Inflammatory macrophage treated with lipopolysaccharide for 1 hour (primary cell): Measurements from ENCODE around the gene RNF207.

Source experiments
- DNase-seq, 2 donors: peaks; one replicate each; pipeline ENCODE4 v3.0.0-alpha.2; 2020 to 2022

Gene RNF207

DNA sequence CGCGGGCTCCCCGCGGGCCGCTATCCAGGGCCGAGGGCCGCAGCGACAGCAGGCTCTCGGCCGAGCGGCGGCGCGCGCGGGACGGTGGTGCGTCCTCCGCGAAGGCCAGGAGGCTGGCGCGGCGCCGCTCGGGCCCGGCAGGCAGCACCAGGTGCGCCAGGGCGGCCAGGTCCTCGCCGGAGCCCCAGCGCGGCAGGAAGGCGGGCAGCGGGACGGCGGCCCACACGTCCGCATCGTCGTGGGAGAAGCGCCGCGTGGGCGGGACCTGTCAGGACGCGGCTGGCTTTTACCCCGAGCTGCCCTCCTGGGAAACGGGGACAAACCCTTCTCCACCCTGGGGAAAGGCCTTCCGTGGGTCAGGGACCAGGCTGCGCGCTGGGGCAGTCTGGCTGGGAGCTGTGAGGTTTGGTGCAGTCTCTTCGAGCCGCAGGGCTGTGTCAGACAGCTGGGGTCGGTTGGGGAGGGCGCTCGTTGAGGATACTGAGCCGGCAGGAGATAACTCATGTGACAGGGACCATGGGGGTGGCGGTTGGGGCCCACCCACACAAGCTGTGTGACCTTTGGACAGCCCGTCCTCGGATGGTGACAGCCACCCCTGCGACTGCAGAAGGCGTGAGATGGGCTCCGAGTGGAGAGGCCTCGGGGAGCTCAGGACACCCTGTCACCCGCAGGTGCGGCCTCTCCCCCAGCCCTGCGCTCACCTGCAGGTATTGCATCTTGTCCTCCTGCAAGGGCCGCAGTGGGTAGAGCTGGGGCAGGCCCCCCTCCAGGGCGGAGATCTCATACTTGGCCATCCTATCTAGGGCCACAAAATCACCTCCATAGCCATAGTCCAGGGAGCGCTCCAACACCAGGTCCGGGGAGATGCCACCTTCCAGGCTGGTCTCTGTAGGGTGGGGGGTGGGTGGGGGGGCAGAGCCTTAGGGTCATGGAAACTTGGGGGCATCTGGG lies 44.1 kb downstream of the RNF207 start:
- no peak for DNase-seq

DNA sequence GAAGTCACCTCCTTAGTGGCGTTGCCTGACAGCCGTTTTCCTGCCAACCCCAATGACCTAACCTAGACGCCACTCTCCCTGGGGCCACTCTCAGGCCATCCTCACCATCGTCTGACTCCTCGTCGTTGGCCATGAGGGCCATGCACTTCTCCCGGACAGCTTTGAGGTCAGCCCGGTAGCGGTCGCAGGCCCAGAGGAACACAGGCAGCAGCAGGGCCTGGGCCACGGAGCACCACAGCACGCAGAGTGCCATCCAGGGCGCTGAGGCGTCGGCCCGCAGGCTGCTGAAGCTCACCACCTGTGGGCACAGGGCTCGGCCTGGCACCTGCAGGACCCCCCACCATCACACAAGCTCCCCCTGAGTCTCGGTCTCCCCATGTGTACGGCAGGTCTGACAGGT lies 45.3 kb downstream of the RNF207 start:
- DNase-seq: no peak

- DNase-seq: no peak
Observed at GRCh38 chr1:6251681-6252373, 45.9 kb downstream of the RNF207 start.

DNA sequence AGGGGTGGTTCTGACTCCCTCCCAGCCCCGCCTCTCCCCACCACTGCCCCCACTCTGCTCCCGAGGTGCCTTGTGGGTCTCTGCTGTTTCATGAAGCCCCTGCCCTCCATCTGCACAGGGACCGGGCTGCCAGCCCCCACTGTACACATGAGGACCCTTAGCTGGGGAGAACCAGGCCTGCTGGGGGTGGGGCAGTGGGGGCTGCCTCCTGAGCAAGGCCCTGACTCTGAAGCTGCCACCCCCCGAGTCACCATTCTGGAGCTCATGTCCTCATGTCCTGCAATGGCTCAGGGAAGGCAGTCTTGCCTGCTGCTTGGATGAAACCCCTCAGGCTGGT lies 46.4 kb downstream of the RNF207 start:
- DNase-seq: no peak

- DNase-seq: no peak
Observed at GRCh38 chr1:6253380-6253779, 47.5 kb downstream of the RNF207 start.

GRCh38 chr1:6254691-6255090 lies 48.8 kb downstream of the RNF207 start:
- DNase-seq: no peak

DNA sequence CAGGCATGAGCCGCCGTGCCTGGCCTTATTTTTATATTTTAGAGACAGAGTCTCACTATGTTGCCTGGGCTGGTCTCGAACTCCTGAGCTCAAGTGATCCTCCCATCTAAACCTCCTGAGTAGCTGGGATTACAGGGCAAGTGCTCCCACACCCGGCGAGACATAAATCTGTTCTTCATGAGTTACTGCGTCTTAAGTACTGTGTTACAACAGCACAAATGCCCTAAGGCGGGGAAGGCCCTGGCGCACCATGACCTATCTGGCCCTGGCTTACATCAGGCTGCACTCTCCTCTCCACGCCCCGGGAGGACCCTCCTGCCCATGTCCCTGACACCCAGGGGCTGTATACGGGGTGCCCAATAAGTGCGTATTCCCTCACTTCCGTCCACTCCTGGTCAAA lies 50.7 kb downstream of the RNF207 start:
- no peak for DNase-seq

- no peak for DNase-seq
Observed at GRCh38 chr1:6257541-6258069, 51.7 kb downstream of the RNF207 start.

GRCh38 chr1:6258675-6259074 lies 52.8 kb downstream of the RNF207 start:
- DNase-seq: no peak

GRCh38 chr1:6259491-6260362 lies 53.8 kb downstream of the RNF207 start:
- peak; percentile 85 to 95 for DNase-seq

- no peak for DNase-seq
Observed at GRCh38 chr1:6260433-6260934, 54.6 kb downstream of the RNF207 start.

DNA sequence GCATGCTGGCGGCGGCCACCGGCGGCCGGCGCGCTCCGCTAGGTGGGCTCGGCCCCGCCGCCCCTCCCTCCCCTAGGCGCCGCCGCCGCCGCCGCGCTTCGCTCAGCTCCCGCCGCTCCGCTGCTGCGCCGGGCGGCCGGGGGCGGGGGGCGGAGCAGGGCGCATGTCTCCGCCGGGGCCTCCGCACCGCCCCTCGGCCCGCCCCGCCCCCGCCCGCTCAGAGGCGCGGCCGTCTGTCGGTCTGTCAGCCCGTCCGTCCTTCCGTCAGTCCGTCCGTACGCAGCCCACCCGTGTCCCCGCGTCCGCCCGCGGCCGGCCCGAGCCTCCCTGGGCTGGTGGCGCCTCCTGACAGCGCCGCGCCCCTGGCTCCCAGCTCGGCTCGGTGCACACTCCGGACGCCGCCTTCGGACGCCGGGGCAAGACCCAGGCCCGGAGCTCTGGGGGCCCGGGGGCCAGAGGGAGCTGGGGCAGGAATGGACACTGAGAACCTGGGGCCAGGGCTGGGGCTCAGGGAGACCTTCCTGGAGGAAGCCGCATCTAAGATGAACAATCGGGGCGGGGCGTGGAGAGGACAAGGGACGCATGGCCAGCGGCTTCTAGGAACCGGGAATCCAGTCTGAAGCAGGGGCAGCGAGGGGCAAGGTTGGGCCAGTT lies 55.2 kb downstream of the RNF207 start, which contains the start of gene GPR153:
Gene GPR153 (minus strand): TSS at position 138 of the 654 bp plus-strand sequence. CDS start 6,193 bp downstream, outside the sequence.
- peak in 1 of 2 donors; percentile 53 for DNase-seq

GRCh38 chr1:6261615-6261995 lies 55.7 kb downstream of the RNF207 start:
- no peak for DNase-seq

- no peak for DNase-seq
Observed at GRCh38 chr1:6262555-6263420, 56.9 kb downstream of the RNF207 start.

DNA sequence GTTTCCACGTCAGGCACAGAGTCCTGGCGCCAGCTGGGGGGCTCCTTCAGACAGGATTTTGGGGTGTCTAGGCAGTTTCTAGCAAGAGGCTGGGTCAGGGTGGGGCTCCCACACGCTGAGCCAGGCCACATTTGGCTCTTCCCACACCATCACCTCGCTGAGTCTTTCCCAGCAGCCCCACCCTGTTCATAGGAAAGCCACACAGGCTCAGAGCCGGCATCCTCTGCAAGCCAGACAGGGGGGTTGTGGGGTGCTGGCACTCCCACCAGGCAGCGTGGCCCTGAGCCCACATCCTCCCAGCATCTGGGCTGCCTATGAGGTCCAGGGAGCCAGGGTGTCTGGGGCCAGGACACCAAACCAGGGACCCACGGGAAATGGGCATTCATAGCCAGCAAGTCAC lies 57.8 kb downstream of the RNF207 start:
- no peak for DNase-seq

- no peak for DNase-seq
Observed at GRCh38 chr1:6265151-6265550, 59.2 kb downstream of the RNF207 start.

DNA sequence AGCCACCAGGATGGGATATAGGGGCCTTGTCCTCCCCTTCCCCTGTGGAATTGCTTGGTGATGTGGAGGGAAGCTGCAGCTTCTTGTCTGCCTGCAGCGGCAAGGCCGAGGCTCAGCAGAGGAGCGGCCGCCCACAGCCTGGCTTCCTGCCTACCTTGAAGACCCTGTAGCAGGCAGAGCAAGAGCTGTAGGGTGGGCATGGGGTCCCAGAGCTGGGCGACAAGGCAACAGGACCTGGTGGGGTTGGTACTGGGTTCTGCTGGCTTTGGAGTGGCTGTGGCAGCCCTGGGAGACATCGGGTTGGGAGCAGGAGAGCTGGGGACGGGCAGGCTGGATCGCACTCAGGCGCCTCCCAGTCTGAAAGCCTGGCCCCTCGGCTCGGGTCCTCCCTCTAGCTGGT lies 60.7 kb downstream of the RNF207 start:
- DNase-seq: no peak

- no peak for DNase-seq
Observed at GRCh38 chr1:6267686-6268322, 61.9 kb downstream of the RNF207 start.

- no peak for DNase-seq
Observed at GRCh38 chr1:6268415-6268814, 62.5 kb downstream of the RNF207 start.

DNA sequence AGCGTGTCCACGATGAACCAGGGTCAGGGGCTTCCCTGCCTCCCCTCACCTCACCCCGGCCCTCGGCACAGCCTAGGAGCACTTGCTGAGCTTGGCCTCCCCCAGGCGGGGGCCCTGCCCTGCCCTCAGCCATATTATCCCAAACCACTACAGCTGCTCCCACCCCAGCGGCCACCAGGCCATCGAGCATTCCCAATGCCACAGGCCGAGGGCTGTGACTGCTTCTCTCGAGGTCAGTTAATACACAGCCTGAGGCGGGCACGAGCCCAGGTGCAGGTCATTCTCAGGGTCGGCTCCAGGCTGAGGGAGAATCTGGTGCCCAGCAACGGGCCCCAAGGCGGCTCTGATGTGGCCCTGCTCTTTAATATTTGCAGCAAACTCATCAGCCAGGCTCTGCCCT lies 63.4 kb downstream of the RNF207 start:
- no peak for DNase-seq
